Measurements from ENCODE around the gene HABP4.

The HABP4 gene
- total RNA-seq, result 41.9 to 66.6 (median 50.9) reads per million in 3 experiments

- peak; percentile 93 for DNase-seq
Measured at GRCh38 chr9:96449845-96450612, at the start of gene HABP4. TSS of gene HABP4 (plus strand) at chr9:96450169. CDS start at chr9:96450280, 111 bp downstream.

GRCh38 chr9:96408409-96409280 lies 41.3 kb upstream of the HABP4 start:
- no peak for DNase-seq

- DNase-seq, result no peak
Measured at GRCh38 chr9:96411129-96411838, 38.7 kb upstream of the HABP4 start.

- no peak for DNase-seq
Measured at GRCh38 chr9:96412174-96412913, 37.6 kb upstream of the HABP4 start.

GRCh38 chr9:96413302-96414221 lies 36.4 kb upstream of the HABP4 start:
- DNase-seq, result no peak

- peak; percentile 86 for DNase-seq
Measured at GRCh38 chr9:96417051-96417586, 32.9 kb upstream of the HABP4 start.

GRCh38 chr9:96417661-96418082 lies 32.3 kb upstream of the HABP4 start:
- DNase-seq, result no peak

- peak; percentile 91 for DNase-seq
Measured at GRCh38 chr9:96418083-96418919, 31.7 kb upstream of the HABP4 start, which contains the start of gene ZNF367. TSS of gene ZNF367 (minus strand) at chr9:96418370. CDS start at chr9:96418032, 338 bp downstream.

GRCh38 chr9:96418920-96419690 lies 30.9 kb upstream of the HABP4 start:
- peak; percentile 53 for DNase-seq

GRCh38 chr9:96419691-96419969 lies 30.3 kb upstream of the HABP4 start:
- no peak for DNase-seq

GRCh38 chr9:96420468-96421219 lies 29.3 kb upstream of the HABP4 start:
- no peak for DNase-seq

- DNase-seq, result no peak
Measured at GRCh38 chr9:96423322-96423984, 26.5 kb upstream of the HABP4 start.

- DNase-seq, result no peak
Measured at GRCh38 chr9:96423985-96424336, 26.0 kb upstream of the HABP4 start.

GRCh38 chr9:96425500-96426169 lies 24.3 kb upstream of the HABP4 start:
- DNase-seq, result no peak

GRCh38 chr9:96429732-96430131 lies 20.2 kb upstream of the HABP4 start:
- no peak for DNase-seq

GRCh38 chr9:96430377-96430776 lies 19.6 kb upstream of the HABP4 start:
- no peak for DNase-seq

- no peak for DNase-seq
Measured at GRCh38 chr9:96435345-96435744, 14.6 kb upstream of the HABP4 start.

Measured in central memory CD4-positive, alpha-beta T cell (primary cell).